ENCODE results near the gene LAGE3. TPM values are rescaled to one million over a fixed set of nuclear protein-coding genes. Genes with fewer than 3 reads are reported as not detected.

LAGE3 gene
- total and polyA plus RNA-seq, 2 experiments from 2014 or later: 32.2 to 49.4 TPM

DNA sequence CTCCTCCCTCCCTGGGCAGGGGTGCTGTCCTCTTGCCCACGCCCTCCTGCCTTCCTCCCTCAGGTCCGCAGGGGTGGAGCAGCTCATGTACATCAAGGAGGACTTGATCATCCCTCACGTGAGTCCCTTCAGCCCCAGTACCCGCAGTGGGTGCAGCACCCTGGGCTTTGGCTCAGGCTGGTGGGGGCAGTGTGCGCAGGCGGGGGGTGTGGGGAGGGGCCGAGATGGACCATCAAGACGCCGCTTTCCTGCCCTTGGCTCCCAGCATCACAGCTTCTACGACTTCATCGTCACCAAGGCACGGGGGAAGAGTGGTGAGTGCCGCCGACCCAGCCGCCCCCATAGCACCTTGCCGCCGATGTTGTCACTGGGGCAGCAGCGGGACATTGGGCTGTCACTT lies 29.5 kb downstream of the LAGE3 start:
- Histone ChIP-seq H4K20me1 (ENCODE audit: insufficient read depth, poor library complexity, severe bottlenecking) (peaks cover 3% of the 10 kb centered on the region), H2AFZ (no peak overlapping the region), H3K27me3 (no peaks in the 10 kb centered on the region), H3K4me3 (no peak overlapping the region), H3K79me2 (peaks cover 10% of the 10 kb centered on the region), H3K36me3 (replicated peaks; ENCODE audit: insufficient read depth, low read depth) (no peaks in the 10 kb centered on the region), H3K27ac (no peak overlapping the region), H3K9me2 (replicated peaks; ENCODE audit: insufficient read depth) (no peaks in the 10 kb centered on the region), H3K9me3 (ENCODE audit: low read depth) (no peaks in the 10 kb centered on the region), H3K4me2 (no peak overlapping the region), H3K4me1 (ENCODE audit: insufficient read depth) (no peaks in the 10 kb centered on the region)
- DNase-seq (ENCODE audit: low spot score): no peak
- 87% methylated on average over 14 of the region's 18 CpGs for WGBS (ENCODE audit: low lambda C conversion rate, missing lambda C conversion rate)
- no peak for TF ChIP-seq EZH2phosphoT487 (IDR thresholded peaks at IDR 0.05; ENCODE audit: low read depth, severe bottlenecking, unreplicated experiment)
- no peak for TF ChIP-seq CTCF (IDR thresholded peaks at IDR 0.05; ENCODE audit: poor library complexity)
- no peak for TF ChIP-seq EZH2 (IDR thresholded peaks at IDR 0.05; ENCODE audit: borderline replicate concordance)

- WGBS (ENCODE audit: low lambda C conversion rate, missing lambda C conversion rate): 87% methylated on average over 14 of the region's 14 CpGs
Measured at GRCh38 chrX:154448484-154448883, 30.6 kb downstream of the LAGE3 start.

GRCh38 chrX:154446430-154446829 lies 32.7 kb downstream of the LAGE3 start:
- Histone ChIP-seq H2AFZ (no peak overlapping the region), H4K20me1 (ENCODE audit: insufficient read depth, poor library complexity, severe bottlenecking) (peaks cover 3% of the 10 kb centered on the region), H3K9me2 (replicated peaks; ENCODE audit: insufficient read depth) (no peaks in the 10 kb centered on the region), H3K4me1 (ENCODE audit: insufficient read depth) (no peaks in the 10 kb centered on the region), H3K4me2 (no peak overlapping the region), H3K79me2 (peaks cover 13% of the 10 kb centered on the region), H3K9me3 (ENCODE audit: low read depth) (no peaks in the 10 kb centered on the region), H3K27me3 (no peaks in the 10 kb centered on the region), H3K36me3 (replicated peaks; ENCODE audit: insufficient read depth, low read depth) (no peaks in the 10 kb centered on the region), H3K4me3 (no peak overlapping the region), H3K27ac (no peak overlapping the region)
- no peak for DNase-seq (ENCODE audit: low spot score)
- TF ChIP-seq EZH2phosphoT487 (IDR thresholded peaks at IDR 0.05; ENCODE audit: low read depth, severe bottlenecking, unreplicated experiment): no peak
- no peak for TF ChIP-seq EZH2 (IDR thresholded peaks at IDR 0.05; ENCODE audit: borderline replicate concordance)
- no peak for TF ChIP-seq CTCF (IDR thresholded peaks at IDR 0.05; ENCODE audit: poor library complexity)
- WGBS (ENCODE audit: low lambda C conversion rate, missing lambda C conversion rate): 93% methylated on average over 9 of the region's 12 CpGs

More at GRCh38 chrX:154448484-154448883, 30.6 kb downstream of the LAGE3 start:
- H3K36me3 ChIP-seq (replicated peaks; ENCODE audit: insufficient read depth, low read depth): no peaks in the 10 kb centered on the region
- TF ChIP-seq EZH2 (IDR thresholded peaks at IDR 0.05; ENCODE audit: borderline replicate concordance): no peak
- TF ChIP-seq EZH2phosphoT487 (IDR thresholded peaks at IDR 0.05; ENCODE audit: low read depth, severe bottlenecking, unreplicated experiment): no peak
- TF ChIP-seq CTCF (IDR thresholded peaks at IDR 0.05; ENCODE audit: poor library complexity): no peak
- no peaks in the 10 kb centered on the region for H3K9me2 ChIP-seq (replicated peaks; ENCODE audit: insufficient read depth)
- H3K9me3 ChIP-seq (ENCODE audit: low read depth): no peaks in the 10 kb centered on the region
- DNase-seq (ENCODE audit: low spot score): no peak
- no peaks in the 10 kb centered on the region for H3K27me3 ChIP-seq
- peaks cover 13% of the 10 kb centered on the region for H3K79me2 ChIP-seq
- H3K4me3 ChIP-seq: no peak overlapping the region
- no peak overlapping the region for H3K27ac ChIP-seq
- H4K20me1 ChIP-seq (ENCODE audit: insufficient read depth, poor library complexity, severe bottlenecking): peaks cover 3% of the 10 kb centered on the region
- no peaks in the 10 kb centered on the region for H3K4me1 ChIP-seq (ENCODE audit: insufficient read depth)
- no peak overlapping the region for H3K4me2 ChIP-seq
- H2AFZ ChIP-seq: no peak overlapping the region

DNA sequence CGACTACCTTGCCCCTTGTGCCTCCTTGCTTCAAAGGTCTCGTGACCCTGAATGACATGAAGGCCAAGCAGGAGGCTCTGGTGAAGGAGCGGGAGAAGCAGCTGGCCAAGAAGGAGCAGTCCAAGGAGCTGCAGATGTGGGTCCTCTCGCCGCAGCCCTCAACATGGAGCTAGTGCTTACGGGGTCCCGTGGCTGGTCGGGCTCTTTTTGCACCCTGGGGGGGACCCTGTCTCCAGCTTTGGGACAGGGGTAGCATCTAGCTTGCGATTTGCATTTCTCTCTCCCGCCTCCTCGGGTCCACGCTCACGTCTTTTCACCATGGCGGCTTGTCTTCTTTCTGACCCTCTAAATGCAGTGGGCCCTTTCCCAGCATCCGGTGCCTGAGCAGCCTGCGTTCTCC lies 33.3 kb downstream of the LAGE3 start:
- no peak overlapping the region for H3K4me3 ChIP-seq
- no peak for TF ChIP-seq CTCF (IDR thresholded peaks at IDR 0.05; ENCODE audit: poor library complexity)
- no peak for TF ChIP-seq EZH2phosphoT487 (IDR thresholded peaks at IDR 0.05; ENCODE audit: low read depth, severe bottlenecking, unreplicated experiment)
- H3K9me3 ChIP-seq (ENCODE audit: low read depth): no peaks in the 10 kb centered on the region

More for the DNA sequence above, 33.3 kb downstream of the LAGE3 start:
- Histone ChIP-seq H3K4me2 (peak overlapping the region; percentile 87), H3K79me2 (peaks cover 13% of the 10 kb centered on the region), H3K4me1 (ENCODE audit: insufficient read depth) (no peaks in the 10 kb centered on the region), H3K36me3 (replicated peaks; ENCODE audit: insufficient read depth, low read depth) (no peaks in the 10 kb centered on the region), H2AFZ (no peak overlapping the region), H3K9me2 (replicated peaks; ENCODE audit: insufficient read depth) (no peaks in the 10 kb centered on the region), H3K27me3 (no peaks in the 10 kb centered on the region), H4K20me1 (ENCODE audit: insufficient read depth, poor library complexity, severe bottlenecking) (peaks cover 3% of the 10 kb centered on the region), H3K27ac (no peak overlapping the region)
- DNase-seq (ENCODE audit: low spot score): no peak
- 90% methylated on average over 16 of the region's 16 CpGs for WGBS (ENCODE audit: low lambda C conversion rate, missing lambda C conversion rate)

Measured in hepatocyte (in vitro differentiated cells).